Kidney tubule cell (primary cell): ENCODE results near the gene ZNF789.
A peak's percentile ranks its signal among the peaks of the same experiment; 100 is the strongest.

Experiments used
- DNase-seq: peaks from one replicate; pipeline ENCODE4 v3.0.0-alpha.2; 2018; ENCODE audit warnings: low spot score

Gene ZNF789

DNA sequence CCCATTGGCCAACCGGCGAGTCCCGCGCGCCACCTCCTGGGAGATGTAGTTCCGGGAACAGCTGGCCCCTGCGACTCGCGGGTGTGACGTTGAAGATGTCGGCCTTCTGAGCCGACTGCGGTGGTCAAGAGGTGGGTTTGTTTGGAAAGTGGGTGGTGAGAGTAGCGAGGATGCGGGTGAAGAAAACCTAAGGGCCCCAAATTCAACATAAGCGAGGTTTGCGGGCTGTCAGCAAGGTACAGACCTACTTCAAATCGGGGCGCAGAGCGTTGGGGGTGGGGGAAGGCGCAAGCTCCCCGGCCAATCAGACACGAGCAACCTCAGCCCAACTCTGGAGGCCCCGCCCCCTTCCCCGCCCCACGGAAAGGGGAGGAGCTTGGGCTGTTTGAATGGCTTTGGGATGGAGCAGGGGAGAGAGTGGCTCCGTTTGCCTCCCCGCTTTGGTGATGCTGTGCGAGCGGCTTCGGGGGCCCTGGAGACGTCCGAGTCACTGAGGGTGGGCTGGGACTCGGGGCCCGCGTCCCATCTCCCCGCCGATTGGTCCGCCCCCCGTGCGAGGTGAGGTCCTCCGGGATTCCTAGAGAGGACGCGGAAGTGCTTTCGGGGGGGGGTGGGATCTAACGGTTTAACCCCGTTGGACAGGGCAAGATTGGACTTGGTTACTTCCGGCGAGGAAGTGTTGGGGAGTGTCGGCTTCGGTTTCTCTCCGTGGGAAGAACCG lies 32.1 kb downstream of the ZNF789 start, which contains the start of gene ZKSCAN5:
ZKSCAN5 (plus strand) TSS at position 60 of the 721 bp plus-strand sequence. CDS start 1,383 bp downstream, outside the sequence.
- peak; percentile 97 for DNase-seq

DNA sequence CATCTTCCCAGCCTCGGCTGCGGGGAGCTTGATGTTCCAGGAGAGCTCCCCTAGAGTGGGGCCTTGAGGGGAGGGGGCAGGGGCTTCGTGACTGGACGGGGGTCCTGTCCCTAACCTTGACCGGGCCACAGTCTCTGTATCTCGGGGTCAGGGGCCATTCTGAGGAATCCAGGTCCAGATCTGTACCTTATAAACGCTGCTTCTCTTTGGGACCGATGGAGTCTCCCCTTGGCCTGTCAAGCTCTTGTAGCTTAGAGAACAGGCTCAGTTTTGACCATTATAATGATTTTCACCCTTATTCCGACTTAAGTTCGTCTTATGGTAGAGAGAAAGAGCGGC lies 32.6 kb downstream of the ZNF789 start:
- no peak for DNase-seq

DNA sequence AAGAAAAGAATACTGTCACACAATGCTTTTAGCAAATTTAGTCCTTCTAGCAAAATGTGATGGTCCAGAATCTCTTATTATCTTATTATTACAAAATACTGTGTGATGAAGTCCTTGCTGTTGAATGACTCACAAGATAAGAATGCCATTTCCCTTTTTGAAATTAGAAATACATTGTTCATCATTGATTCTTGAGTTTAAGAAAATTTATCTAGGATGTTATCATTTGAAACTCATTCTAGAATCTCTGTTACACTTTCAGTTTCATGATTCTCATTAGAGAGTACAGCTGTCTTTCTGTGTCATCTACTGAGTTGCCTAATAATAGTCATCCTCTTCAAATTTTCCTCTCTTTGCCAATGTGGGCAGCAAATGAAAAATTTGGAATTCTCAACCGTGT lies 41.4 kb downstream of the ZNF789 start:
- no peak for DNase-seq

DNA sequence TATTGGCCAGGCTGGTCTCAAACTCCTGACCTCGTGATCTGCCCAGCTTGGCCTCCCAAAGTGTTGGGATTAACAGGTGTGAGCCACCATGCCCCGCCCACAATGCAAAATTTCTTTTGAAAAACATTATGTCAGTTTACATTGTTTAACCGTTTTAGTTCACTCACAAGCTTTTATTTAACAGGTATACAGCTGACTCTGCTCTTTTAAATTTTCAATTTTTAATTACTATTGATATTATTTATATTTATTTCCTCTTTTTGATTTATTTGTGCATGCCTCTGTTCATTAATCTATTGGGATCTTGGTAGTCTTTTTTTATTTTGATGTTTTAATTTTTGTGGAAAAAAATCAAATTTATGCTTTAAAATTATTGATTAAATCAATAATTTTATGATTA lies 48.7 kb downstream of the ZNF789 start:
- no peak for DNase-seq

DNA sequence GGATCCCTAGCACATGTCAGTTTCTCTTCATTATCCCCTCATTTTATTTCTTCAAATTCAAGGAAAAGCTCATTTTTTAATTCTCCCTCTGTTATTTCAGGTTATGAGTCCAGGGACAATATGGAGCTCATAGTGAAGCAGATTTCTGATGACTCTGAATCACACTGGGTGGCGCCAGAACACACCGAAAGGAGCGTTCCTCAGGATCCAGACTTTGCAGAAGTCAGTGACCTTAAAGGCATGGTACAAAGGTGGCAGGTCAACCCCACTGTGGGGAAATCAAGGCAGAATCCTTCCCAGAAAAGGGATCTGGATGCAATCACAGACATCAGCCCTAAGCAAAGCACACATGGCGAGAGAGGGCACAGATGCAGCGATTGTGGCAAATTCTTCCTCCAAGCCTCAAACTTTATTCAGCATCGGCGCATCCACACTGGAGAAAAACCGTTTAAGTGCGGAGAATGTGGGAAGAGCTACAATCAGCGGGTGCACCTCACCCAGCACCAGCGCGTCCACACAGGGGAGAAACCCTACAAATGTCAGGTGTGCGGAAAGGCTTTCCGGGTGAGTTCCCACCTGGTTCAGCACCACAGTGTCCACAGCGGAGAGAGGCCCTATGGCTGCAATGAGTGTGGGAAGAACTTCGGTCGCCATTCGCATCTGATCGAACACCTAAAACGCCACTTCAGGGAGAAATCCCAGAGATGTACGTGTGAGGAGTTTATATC lies 53.2 kb downstream of the ZNF789 start:
- DNase-seq = no peak

DNA sequence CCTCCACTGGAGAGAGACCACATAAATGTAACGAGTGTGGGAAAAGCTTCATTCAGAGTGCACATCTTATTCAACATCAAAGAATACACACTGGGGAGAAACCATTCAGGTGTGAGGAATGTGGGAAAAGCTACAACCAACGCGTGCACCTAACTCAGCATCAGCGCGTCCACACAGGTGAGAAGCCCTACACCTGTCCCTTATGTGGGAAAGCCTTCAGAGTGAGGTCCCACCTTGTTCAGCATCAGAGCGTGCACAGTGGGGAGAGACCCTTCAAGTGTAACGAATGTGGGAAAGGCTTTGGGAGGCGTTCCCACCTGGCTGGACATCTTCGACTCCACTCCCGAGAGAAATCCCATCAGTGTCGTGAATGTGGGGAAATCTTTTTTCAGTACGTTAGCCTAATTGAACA lies 58.7 kb downstream of the ZNF789 start:
- DNase-seq = no peak

DNA sequence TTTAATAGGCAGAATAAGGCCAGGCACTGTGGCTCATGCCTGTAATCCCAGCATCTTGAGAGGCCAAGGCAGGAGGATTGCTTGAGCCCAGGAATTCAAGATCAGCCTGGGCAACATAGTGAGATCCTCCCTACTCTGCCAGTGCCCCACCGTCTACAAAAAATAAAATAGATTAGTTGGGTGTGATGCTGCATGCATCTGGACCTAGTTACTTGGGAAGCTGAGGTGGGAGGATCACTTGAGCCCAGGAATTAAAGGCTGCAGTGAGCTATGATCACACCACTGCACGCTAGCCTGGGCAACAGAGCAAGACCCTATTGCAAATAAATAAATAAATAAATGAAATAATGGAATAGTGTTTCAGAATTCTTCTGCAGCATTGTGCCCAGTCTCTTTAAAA lies 63.0 kb downstream of the ZNF789 start:
- no peak for DNase-seq
